ENCODE measurements around the gene TNFSF18.

- no peak for TF ChIP-seq CTCF (IDR thresholded peaks at IDR 0.05; ENCODE audit: low read depth, low read length, poor library complexity, severe bottlenecking)
- TF ChIP-seq EZH2phosphoT487 (IDR thresholded peaks at IDR 0.05; ENCODE audit: borderline replicate concordance, low read length) = no peak
Measured at GRCh38 chr1:173044656-173045055, 6.1 kb downstream of the TNFSF18 start.

All from DOHH2 (cell line).